HG03025 (cell line): ENCODE measurements around the gene ZNF586.
"Not testable (repeated sequence)": the region's sequence is repeated elsewhere in the genome, so short reads cannot be mapped to it uniquely, and the experiment has no call there.

ENCODE experiments used
- ATAC-seq: cut with Tn5 transposase; IDR thresholded peaks from one replicate; pipeline ENCODE4 v1.9.1; 2021; ENCODE audit warnings: mild to moderate bottlenecking, moderate library complexity; ENCODE audit not compliant: unreplicated experiment, low FRiP score

Gene ZNF586

DNA sequence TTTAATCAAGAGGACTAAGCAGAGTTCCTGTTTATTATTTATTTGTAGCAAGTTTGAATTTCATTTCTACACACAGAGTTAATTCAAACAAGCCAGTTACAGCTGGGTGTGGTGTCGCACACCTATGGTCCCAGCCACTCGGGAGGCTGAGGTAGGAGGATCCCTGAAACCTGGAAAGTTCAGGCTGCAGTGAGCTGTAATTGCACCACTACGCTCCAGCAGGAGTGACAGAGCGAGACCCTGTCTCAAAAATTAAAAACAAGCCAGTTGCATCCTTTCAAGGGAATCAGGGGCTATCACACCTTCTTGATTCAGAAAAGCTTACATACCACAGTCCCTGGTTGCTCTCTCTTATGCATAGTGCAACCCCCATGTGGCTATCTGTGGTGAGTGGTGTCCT lies 19.8 kb downstream of the ZNF586 start:
- ATAC-seq: no peak

DNA sequence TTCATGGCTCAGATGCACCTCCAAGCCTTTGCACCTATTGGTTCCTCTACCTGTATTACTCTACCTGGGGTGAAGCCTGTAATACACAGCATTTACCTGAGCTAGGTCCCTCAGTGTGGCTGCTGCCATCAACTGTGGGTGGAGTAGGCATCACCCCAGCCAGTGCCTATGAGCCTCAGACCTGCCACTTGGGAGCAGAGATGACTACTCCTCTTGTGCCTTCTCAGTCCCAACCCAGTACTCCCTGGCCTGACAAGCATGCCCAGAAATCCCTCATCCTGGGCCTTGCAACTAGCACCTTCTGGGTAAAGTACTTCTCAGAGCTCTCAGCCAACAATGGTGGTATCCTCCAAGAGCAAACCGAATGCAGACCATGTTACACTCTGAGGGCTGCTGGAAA lies 27.1 kb downstream of the ZNF586 start:
- ATAC-seq: not testable (repeated sequence)

DNA sequence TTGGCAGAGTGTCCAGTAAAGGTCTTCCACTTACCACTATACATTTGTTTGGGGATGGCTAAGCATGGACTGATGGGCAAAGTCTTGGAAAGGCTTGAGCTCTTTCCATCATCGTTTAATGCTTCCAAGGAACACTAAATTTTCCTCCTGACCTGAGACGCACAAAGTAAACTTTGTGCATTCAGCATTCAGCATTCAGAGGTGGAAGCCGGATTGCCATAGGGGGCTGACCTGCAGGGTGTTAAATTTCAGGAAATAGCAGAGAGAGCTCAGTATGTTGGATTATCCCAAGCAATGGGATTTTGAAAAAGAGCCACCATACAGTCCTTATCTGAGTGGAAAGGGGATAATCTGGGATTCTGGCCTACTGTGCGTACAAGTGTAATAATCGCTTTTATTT lies 31.2 kb downstream of the ZNF586 start:
- ATAC-seq: no peak

DNA sequence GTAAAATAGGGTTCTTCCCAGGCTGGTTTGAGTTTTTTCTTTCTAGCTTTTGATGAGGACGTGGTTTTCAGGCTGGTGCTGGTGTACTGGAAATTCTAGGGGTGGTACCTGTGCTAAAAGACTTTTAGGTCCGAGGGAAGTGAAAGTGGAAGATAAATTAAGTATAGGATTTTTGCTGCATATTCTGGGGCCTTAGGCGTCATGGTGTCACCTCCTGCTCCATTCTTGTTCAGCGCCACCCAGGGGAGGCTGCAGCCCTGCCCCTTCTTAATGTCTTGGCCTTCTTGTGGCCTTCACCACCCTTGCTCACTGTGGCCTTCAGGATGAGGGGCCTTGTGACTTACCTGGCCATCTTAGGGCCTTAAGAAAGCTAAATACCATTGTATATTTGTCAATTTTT lies 32.8 kb downstream of the ZNF586 start:
- ATAC-seq: no peak

DNA sequence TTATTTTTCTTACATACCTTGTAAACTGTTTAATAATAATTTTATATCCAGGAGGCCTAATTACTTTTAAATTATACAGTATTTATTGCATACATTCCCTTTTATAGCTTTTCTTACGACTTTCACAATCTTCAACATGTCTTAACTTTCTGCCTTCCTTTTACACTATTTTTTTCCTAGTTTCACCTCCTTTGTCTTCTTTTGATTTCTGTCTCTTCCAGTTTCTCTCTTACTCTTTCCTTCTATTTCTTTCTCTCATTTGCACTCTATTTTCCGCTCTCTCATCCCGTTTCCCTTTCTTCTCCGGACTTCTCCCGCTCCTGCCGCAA lies 33.8 kb downstream of the ZNF586 start:
- no peak for ATAC-seq

DNA sequence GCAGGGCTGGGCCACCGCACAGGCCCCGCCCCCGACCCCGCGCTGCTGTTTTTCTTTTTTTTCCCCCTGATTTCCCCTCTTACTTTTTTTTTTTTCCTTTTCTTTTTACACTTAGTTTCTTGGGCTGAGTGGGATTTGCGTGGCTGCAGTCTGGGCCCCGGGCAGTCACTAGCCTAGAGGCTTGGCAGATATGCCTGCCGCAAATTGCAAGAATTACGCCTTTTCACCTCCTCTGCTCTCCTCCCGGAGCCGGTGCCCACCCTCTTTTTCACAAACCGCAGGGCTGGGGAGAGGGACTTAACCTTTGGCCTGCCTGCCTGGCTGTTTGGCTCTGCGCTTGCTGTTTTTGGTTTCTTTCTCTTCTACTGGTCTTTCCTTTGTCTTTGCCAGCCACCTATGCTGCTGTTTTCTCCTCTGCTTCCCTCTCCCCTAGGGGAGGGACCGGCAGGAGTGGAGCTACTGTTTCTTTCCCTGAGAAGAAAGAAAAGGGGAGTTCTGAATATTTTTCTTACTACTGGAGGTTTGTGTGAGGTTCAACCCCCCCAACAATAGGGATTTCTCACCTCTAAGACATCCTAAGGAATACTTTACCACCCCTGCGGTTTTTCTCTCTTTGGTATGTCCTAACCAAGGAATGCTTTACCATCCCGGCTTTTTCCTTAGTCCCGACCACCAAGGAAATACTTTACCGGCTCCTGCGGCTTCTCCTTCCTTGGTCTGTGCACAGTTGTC lies 34.3 kb downstream of the ZNF586 start:
- ATAC-seq: no peak

DNA sequence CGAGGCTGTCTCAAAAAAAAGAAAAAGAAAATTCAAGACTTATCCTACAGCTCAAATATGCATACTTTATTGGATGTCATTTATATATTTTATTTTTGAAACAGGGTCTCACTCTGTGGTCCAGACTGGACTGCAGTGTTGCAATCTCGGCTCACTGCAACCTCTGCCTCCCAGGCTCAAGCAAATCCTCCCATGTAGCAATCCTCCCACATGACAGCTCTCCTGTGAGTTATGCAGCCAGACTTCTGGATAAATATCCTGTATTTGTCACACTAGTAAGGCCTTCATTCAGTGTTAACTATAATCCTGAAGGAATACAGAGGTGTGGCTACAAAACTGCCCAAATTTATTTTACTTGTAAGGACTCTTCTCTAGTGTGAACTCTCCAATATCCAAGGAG lies 38.1 kb downstream of the ZNF586 start:
- ATAC-seq: no peak

DNA sequence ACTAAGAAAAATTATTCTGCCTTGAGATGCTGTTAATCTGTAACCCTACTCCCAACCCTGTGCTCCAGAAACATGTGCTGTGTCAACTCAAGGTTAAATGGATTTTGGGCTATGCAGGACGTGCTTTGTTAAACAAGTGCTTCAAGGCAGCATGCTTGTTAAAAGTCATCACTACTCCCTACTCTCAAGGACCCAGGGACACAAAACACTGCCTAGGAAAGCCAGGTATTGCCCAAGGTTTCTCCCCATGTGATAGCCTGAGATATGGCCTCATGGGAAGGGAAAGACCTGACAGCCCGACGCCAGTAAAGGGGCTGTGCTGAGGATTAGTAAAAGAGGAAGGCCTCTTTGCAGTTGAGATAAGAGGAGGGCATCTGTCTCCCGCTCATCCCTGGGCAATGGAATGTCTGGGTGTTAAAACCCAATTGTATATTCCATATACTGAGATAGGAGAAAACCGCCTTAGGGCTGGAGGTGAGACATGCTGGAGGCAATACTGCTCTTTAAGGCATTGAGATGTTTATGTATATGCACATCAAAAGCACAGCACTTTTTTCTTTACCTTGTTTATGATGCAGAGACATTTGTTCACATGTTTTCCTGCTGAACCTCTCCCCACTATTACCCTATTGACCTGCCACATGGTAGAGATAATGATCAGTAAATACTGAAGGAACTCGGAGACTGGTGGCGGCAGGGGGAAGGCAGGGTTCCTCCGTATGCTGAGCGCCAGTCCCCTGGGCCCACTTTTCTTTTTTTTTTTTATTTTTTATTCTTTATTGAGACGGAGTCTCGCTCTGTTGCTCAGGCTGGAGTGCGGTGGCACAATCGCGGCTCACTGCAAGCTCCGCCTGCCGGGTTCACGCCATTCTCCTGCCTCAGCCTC lies 41.2 kb downstream of the ZNF586 start:
- not testable (repeated sequence) for ATAC-seq

DNA sequence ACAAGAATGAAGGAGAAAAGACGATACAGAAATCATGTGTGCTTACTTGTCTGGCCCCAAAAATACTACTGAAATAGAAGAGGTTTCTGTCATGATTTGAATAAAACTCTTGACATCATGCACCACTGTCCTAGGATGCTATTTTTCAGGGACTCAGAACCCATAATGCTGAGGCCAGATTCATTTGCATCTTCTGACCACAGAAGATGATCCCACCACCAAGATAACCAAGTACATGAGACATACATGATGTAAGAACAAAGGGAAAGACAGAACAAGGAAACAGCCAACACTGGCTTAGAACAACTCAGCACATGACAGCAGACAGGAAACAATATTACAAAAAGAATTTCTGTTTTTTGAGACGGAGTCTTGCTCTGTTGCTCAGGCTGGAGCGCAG lies 42.8 kb downstream of the ZNF586 start:
- ATAC-seq: no peak

DNA sequence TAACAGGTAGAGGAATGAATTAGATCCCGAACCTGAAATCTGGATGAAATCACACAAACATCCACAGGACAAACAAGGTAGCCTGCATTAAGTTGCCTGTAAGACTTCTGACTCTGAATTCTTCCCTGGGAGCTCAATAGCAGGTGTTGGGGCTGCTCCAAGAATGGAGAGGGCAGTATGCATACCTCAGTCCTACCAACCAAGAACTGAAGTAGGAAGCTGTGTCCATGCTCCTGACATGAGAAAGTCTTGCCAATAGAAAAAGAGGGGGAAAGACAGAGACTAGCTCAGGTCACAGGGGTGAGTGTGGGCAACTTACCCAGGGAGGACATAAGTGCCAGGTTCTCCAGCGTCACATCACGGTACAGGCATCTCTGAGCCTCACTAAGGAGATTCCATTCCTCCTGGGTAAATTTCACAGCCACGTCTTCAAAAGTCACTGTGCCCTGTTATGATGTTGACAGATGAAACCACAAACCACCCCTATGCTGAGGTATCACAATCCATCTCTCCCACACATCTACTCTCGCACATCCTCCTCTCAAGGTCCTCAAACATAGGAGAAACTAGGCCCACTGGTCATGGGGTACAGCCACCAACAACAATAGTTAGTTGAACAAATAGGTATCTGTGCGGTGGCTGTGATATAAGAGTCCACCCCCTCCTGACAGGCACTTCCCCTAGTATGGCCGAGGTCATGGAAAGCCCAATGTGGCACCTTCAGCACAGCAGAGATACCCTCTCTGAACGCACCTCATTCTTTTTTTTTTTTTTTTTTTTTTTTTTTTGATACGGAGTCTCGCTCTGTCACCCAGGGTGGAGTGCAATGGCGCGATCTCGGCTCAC lies 43.7 kb downstream of the ZNF586 start:
- not testable (repeated sequence) for ATAC-seq

DNA sequence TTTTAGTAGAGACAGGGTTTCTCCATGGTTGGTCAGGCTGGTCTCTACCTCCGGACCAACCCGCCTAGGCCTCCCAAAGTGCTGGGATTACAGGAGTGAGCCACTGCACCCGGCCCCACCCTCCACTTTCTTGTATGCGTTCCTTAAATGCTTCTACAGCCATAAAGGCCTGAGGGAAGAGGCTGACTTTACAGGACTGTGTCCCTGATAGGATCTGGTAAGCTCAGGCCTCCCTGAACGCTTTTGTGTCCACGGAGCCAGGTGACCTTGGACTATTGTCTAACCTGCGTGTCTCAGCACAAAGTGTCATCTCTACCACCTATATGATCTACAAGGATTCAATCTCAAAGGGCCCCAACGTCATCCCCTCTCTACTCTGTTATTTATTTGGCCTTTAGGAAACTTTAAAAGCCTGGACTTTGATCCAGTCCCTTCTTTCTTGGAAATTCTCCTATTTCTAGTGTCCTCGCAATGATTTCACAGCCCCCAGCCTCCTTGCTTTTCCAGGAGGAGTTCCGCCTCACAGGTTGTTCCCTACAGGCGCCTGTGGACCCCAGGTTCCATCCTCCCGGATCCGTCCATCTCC lies 44.5 kb downstream of the ZNF586 start:
- ATAC-seq: no peak

DNA sequence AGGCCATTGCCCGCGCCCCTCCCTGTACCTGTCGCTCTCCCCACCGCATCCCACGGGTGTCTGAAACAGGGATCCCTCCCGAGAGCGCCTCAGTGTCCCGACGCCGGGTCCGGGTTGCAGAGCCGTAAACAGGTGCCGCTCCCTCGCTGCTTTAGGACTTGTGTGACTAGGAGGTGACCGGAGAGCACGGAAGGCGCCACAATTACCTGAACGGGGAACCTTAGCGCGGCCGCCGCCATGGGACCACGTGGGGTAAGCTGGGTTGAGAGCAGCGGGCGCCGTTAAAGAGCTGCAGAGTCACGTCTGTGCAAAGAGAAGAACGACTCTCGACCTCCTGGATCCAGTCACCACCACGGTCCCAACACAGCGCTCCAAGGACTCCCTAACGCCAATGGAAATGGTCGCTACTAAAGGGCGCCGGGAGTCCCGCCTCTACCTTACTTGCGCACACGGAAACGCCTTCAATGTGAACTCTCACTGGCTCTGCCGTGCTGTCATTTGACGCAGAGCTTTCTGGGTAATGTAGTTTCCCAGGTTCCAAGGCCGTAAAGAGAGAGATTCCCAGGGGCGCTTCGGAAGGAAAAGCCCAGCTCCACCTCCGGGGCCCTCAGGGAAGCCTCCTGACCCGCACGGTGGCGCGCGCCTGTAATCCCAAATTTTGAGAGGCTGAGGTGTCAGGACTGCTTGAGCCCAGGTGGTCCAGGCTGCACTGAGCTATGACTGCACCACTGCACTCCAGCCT lies 45.2 kb downstream of the ZNF586 start, which contains the start of gene ZNF552:
Gene ZNF552, minus strand, starts transcription at position 409 of the 742 bp plus-strand sequence. Its CDS starts 170 bp downstream, at position 239.
- ATAC-seq: peak; percentile 59

DNA sequence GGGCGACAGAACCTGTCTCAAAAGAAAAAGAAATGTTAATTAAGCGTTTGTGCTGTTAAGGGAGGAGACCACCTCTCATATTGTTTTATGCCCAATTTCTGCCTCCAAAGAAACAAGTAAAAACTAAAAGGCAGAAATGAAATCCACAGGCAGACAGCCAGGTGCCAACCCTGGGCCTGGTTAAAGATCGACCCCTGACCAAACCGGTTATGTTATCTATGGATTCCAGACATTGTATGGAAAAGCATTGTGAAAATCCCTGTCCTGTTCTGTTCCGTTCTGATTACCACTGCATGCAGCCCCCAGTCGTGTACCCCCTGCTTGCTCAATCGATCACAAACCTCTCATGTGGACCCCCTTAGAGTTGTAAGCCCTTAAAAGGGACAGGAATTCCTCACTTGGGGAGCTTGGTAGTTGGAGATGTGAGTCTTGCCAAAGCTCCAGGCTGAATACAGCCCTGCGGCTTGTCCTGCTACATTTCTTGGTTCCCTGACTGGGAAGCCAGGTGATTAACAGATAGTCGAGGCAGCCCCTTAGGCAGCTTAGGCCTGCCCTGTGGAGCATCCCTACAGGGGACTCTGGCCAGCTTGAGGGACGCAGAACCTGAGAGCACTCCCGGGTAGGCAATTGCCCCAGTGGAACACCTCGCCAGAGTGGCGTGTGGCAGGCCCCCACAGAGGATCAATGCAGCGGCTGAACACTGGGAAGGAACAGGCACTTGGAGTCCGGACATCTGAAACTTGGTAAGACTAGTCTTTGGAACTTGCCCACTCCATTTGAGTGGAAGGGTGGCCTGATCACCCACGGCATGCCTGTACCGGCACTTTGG lies 46.0 kb downstream of the ZNF586 start:
- ATAC-seq: no peak

DNA sequence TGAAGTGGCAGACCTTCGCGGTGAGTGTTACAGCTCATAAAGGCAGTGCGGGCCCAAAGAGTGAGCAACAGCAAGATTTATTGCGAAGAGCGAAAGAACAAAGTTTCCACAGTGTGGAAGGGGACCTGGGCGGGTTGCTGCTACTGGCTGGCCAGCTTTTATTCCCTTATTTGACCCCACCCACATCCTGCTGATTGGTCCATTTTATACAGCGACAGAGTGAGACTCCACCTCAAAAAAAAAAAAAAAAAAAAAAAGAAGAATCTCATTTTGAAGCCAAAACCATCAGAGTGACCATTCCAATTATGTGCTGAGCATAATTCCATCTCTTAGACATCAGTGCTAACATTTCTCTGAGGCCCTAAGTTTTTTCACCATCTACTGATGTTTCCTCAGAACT lies 47.2 kb downstream of the ZNF586 start:
- ATAC-seq: no peak

DNA sequence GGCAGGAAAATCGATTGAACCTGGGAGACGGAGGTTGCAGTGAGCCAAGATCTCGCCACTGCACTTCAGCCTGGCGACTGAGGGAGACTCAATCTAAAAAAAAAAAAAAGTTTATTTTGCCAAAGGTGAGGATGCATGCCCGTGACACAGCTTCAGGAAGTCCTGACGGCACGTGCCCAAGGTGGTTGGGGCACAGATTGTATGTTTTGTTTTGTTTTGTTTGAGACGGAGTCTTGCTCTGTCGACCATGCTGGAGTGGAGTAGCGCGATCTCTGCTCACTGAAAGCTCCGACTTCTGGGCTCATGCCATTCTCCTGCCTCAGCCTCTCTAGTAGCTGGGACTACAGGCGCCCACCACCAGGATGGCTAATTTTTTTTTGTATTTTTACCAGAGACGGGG lies 48.5 kb downstream of the ZNF586 start:
- no peak for ATAC-seq

DNA sequence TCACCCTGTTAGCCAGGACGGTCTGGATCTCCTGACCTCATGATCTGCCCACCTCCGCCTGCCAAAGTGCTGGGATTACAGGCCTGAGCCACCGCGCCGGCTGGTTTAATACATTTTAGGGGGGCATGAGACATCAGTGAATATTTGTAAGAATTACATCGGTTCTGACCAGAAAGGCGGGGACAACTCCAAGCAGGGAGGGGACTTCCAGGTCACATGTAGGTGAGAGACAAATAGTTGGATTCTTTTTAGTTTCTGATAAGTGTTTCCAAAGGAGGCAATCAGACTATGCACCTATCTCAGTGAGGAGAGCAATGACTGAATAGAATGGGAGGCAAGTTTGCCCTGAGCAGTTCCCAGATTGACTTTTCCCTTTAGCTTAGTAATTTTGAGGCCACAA lies 48.9 kb downstream of the ZNF586 start:
- no peak for ATAC-seq

DNA sequence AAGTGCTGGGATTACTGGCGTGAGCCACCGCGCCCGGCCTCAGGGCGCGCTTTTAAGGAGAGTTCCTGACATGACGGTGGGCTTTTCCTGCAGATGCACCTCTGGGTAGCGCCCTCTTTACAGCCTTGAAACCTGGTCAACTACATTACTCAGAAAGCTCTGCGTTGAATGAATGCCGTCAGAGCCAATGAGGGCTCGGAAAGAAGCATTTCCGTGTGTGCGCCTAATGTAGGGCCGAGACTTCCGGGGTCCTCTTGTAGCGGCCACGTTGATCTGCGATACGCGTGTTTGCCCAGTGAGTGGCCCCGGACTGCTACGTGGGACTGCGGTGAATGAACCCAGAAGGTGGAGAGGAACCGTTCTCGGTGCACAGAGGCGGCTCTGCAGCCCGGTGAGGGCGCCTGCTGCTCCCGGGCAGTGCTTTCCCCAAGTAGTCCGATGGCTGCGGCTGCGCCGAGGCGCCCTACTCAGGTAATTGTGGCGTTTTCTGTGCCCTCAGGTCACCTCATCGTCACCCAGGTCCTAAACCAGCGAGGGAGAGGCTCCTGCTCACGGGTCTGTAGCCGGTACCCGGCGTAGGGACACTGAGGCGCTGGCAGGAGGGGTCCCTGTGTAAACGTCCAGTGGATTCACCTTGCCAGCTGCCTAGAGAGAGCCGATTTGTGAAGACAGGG lies 50.1 kb downstream of the ZNF586 start:
- ATAC-seq: peak; percentile 67

DNA sequence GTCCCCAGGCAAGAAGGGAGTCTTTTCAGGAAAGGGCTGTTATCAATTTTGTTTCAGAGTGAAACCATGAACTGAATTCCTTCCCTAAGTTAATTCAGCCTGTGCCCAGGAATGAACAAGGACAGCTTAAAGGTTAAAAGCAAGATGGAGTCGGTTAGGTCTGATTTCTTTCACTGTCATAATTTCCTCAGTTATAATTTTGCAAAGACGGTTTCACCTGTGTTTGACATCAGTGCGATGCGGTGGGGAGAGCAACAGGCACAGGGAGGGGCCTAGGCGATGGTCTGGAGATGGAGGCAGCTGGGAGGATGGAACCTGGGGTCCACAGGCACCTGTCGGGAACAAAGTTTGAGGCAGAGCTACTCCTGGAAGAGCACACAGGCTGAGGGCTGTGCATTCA lies 51.1 kb downstream of the ZNF586 start:
- ATAC-seq: no peak
